Peyer's patch (tissue), 4 donors: ENCODE data around the gene CNTNAP4.

Experiments
- CTCF ChIP-seq, 6 experiments: fragments of 450-650 bp in 4 of 6; fragments of 200-600 bp in 2 of 6; sonication (generic) in 1 of 6; IDR thresholded peaks; one replicate each; pipeline ENCODE4 v1.5.1; 2017 to 2019; ENCODE audit warnings: antibody characterized with exemption in 6 of 6, mild to moderate bottlenecking in 3 of 6, moderate library complexity in 1 of 6
- POLR2A ChIP-seq, 2 donors: fragments of 450-650 bp; IDR thresholded peaks; one replicate each; pipeline ENCODE4 v1.5.1; 2017; ENCODE audit warnings: antibody characterized with exemption in 2 of 2, mild to moderate bottlenecking in 2 of 2, moderate library complexity in 2 of 2

GRCh38 chr16:76573281-76573680 is 296.1 kb downstream of the CNTNAP4 start:
- TF ChIP-seq CTCF (IDR thresholded peaks at IDR 0.05) (no peak), POLR2A (IDR thresholded peaks at IDR 0.05) (no peak)
